HG03095 (cell line): ENCODE measurements around the gene PRKCE.
"Not testable (repeated sequence)": the region's sequence is repeated elsewhere in the genome, so short reads cannot be mapped to it uniquely, and the experiment has no call there.

Experiments used
- ATAC-seq: cut with Tn5 transposase; IDR thresholded peaks from one replicate; pipeline ENCODE4 v1.9.1; 2021; ENCODE audit warnings: moderate library complexity; ENCODE audit not compliant: unreplicated experiment

PRKCE gene

GRCh38 chr2:45902380-45902779 is 250.9 kb downstream of the PRKCE start:
- no peak for ATAC-seq

GRCh38 chr2:45902781-45903375 is 251.4 kb downstream of the PRKCE start:
- ATAC-seq = no peak

GRCh38 chr2:45904267-45904945 is 252.9 kb downstream of the PRKCE start:
- peak; percentile 61 for ATAC-seq

- no peak for ATAC-seq
Measured at GRCh38 chr2:45904946-45905631, 253.6 kb downstream of the PRKCE start.

GRCh38 chr2:45905632-45905958 is 254.1 kb downstream of the PRKCE start:
- ATAC-seq = no peak

- ATAC-seq = no peak
Measured at GRCh38 chr2:45907592-45907991, 256.1 kb downstream of the PRKCE start.

- ATAC-seq = no peak
Measured at GRCh38 chr2:45908316-45909170, 257.1 kb downstream of the PRKCE start.

GRCh38 chr2:45909171-45909565 is 257.7 kb downstream of the PRKCE start:
- no peak for ATAC-seq

GRCh38 chr2:45909677-45910191 is 258.3 kb downstream of the PRKCE start:
- ATAC-seq = peak; percentile 73

- ATAC-seq = no peak
Measured at GRCh38 chr2:45910473-45911060, 259.1 kb downstream of the PRKCE start.

- ATAC-seq = no peak
Measured at GRCh38 chr2:45911538-45911937, 260.1 kb downstream of the PRKCE start.

- ATAC-seq = no peak
Measured at GRCh38 chr2:45912109-45912508, 260.6 kb downstream of the PRKCE start.

GRCh38 chr2:45913539-45913938 is 262.1 kb downstream of the PRKCE start:
- no peak for ATAC-seq

GRCh38 chr2:45915523-45915922 is 264.0 kb downstream of the PRKCE start:
- ATAC-seq = no peak

GRCh38 chr2:45917561-45918176 is 266.2 kb downstream of the PRKCE start:
- ATAC-seq = not testable (repeated sequence)

- no peak for ATAC-seq
Measured at GRCh38 chr2:45918463-45919159, 267.1 kb downstream of the PRKCE start.

- peak; percentile 18 for ATAC-seq
Measured at GRCh38 chr2:45919160-45919650, 267.7 kb downstream of the PRKCE start.

GRCh38 chr2:45919711-45920111 is 268.2 kb downstream of the PRKCE start:
- peak; percentile 51 for ATAC-seq

- ATAC-seq = no peak
Measured at GRCh38 chr2:45921921-45922320, 270.4 kb downstream of the PRKCE start.

GRCh38 chr2:45922577-45922988 is 271.1 kb downstream of the PRKCE start:
- no peak for ATAC-seq
